Body of pancreas (tissue), 4 donors: ENCODE data around the gene AK4. TPM values are rescaled to one million over a fixed set of nuclear protein-coding genes. Genes with fewer than 3 reads are reported as not detected.

ENCODE experiments used
- ATAC-seq: fragments of 150-250 bp; one replicate; pipeline ENCODE4 v1.9.1; 2016
- DNase-seq, 4 donors: peaks; one replicate each; pipeline ENCODE4 v3.0.0-alpha.2; 2019
- H3K27ac ChIP-seq, 4 donors: fragments of 200-600 bp; sonication (generic); 1 replicate in 3 of 4; 2 replicates in 1 of 4; pipeline versions ENCODE4 v1.5.1 to v1.6.1; 2016 to 2019; ENCODE audit warnings: mild to moderate bottlenecking in 1 of 4, mixed read lengths in 1 of 4, moderate library complexity in 1 of 4
- H3K27me3 ChIP-seq, 2 donors: fragments of 200-600 bp; sonication (generic); one replicate each; pipeline ENCODE4 v1.6.0; 2016; ENCODE audit warnings: mild to moderate bottlenecking in 1 of 2
- H3K36me3 ChIP-seq, 2 donors: fragments of 200-600 bp; sonication (generic); replicated peaks in 1 of 2; 2 replicates each; pipeline ENCODE4 v1.5.1; 2016; ENCODE audit warnings: low read depth in 2 of 2; ENCODE audit not compliant: insufficient read depth in 1 of 2
- H3K4me1 ChIP-seq: fragments of 200-600 bp; sonication (generic); one replicate; pipeline ENCODE4 v1.6.0; 2016
- H3K4me3 ChIP-seq, 2 donors: fragments of 200-600 bp; sonication (generic); 1 replicate in 1 of 2; 2 replicates in 1 of 2; pipeline ENCODE4 v1.5.1; 2016 to 2019
- H3K9me3 ChIP-seq, 3 donors: fragments of 200-600 bp; sonication (generic); 1 replicate in 2 of 3; 2 replicates in 1 of 3; pipeline ENCODE4 v1.5.1; 2016
- POLR2A ChIP-seq, 3 donors: fragments of 450-650 bp; IDR thresholded peaks; one replicate each; pipeline ENCODE4 v1.6.1; 2016; ENCODE audit warnings: antibody characterized with exemption in 3 of 3, mild to moderate bottlenecking in 2 of 3
- WGBS, 2 donors: methylation state at CpG; one replicate each; pipeline ENCODE4 v1.1.5; 2017; 5-methylcytosine and 5-hydroxymethylcytosine counted together
- intact Hi-C: fragments of 100-400 bp; cut with DNase I; formaldehyde crosslinking; loops from one replicate; pipeline ENCODE4 v1.15.1; 2023
- small RNA-seq: library from RNA; depleted of rRNA; stranded (forward); fragments of <200 nt; gene quantifications from one replicate; pipeline ENCODE3, GENCODE V24; 2016
- total RNA-seq, 2 donors: library from RNA; depleted of rRNA; stranded (reverse); fragments of >200 nt; gene quantifications; one replicate each; pipeline ENCODE4 v1.1.0, GENCODE V29; 2016
- TF ChIP-seq, protein P1 (sequence below), 7 experiments: fragments of 450-650 bp in 4 of 7; fragments of 200-600 bp in 3 of 7; sonication (generic) in 3 of 7; IDR thresholded peaks; one replicate each; pipeline ENCODE4 v1.5.1; 2016 to 2019; ENCODE audit warnings: antibody characterized with exemption in 7 of 7

Gene AK4
- total RNA-seq, 2 donors from 2014 or later = 8.8 to 20.4 TPM

DNA sequence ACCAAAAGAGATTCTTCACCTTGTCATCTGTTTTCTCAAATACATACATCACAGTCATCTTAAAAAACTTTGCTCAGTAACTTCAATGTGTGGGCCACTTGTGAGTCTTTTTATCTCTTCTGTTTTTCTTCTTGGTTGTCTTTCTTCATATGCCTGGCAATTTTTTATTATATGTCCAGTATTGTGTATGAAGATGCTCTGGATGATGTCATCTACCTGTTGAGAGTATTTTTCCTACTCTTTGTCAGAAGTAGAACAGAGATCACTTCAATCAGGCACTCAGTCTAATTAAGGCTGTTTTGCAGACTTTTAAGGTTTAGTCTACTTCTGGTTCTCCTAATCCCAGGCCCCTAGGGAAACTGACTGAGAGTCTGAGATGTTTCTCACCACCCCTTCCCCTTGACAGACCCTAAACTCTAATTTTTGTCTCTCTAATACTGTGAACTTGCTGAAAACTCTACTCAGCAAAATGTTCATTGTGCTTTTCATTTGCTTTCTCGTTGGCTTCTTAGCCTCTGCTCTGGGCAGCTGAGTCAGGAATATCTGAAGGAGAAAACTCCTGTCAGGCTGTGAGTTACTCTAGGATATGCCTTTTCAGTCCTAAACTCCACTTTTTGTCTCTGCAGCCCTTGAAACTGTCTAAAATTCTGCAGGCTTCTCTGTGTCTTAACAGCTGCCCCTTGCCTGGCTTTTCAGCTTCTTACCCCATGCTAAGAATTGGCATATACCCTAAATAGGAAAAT lies 128.4 kb downstream of the AK4 start:
- ATAC-seq (no peak), DNase-seq (no peak)
- H3K27ac ChIP-seq = no peak overlapping the region
- no peaks in the 10 kb centered on the region for H3K36me3 ChIP-seq
- TF ChIP-seq POLR2A (IDR thresholded peaks at IDR 0.05) = no peak
- TF ChIP-seq, protein P1, sequence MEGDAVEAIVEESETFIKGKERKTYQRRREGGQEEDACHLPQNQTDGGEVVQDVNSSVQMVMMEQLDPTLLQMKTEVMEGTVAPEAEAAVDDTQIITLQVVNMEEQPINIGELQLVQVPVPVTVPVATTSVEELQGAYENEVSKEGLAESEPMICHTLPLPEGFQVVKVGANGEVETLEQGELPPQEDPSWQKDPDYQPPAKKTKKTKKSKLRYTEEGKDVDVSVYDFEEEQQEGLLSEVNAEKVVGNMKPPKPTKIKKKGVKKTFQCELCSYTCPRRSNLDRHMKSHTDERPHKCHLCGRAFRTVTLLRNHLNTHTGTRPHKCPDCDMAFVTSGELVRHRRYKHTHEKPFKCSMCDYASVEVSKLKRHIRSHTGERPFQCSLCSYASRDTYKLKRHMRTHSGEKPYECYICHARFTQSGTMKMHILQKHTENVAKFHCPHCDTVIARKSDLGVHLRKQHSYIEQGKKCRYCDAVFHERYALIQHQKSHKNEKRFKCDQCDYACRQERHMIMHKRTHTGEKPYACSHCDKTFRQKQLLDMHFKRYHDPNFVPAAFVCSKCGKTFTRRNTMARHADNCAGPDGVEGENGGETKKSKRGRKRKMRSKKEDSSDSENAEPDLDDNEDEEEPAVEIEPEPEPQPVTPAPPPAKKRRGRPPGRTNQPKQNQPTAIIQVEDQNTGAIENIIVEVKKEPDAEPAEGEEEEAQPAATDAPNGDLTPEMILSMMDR (IDR thresholded peaks at IDR 0.05) = no peak
- no peaks in the 10 kb centered on the region for H3K9me3 ChIP-seq
- intact Hi-C loops = no loop called here
- no peaks in the 10 kb centered on the region for H3K27me3 ChIP-seq
- 87 to 90% methylated on average over 1 of the region's 1 CpG for WGBS, 2 donors
- no peaks in the 10 kb centered on the region for H3K4me1 ChIP-seq
- H3K4me3 ChIP-seq = no peak overlapping the region

DNA sequence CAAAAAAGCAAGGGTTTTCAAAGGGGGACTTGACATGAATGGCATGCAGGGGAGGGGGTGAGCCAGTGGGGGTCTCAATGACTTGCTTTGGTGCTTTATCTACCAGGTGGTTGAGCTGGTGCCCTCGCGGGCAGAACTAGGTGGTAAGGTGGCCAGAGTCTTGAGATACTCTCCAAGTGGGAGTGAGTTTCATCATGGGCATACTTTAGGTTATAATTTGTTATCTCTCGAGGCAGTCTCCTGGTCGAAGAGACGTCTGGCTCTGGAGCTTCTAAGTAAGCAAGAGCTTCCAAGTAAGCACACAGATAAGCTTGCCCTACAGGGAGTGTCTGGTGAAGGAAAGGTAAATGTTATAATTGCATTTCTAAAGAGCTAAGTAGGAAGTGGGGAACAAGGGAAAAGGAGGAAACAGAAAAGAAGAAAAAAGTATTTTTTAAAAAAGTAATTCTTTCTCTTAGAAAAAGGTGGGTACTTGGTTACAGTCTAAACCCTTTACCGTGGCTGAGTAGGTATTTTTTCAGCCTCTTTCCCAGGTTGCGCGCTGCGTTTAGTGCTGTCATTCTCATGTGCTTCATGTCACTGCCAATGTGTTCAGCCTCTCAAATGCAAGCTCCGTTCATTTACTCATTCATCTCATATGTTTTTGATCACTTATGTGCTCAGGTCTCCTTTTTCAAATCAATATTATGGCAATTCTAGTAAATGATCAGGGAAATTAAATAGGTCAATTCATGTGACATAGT lies 129.8 kb downstream of the AK4 start:
- DNase-seq (no peak), ATAC-seq (no peak)
- Histone ChIP-seq H3K4me3 (no peak overlapping the region), H3K9me3 (no peaks in the 10 kb centered on the region), H3K36me3 (no peaks in the 10 kb centered on the region), H3K27me3 (no peaks in the 10 kb centered on the region), H3K27ac (no peak overlapping the region), H3K4me1 (no peaks in the 10 kb centered on the region)
- WGBS, 2 donors = 59 to 71% methylated on average over 10 of the region's 10 CpGs
- no peak for TF ChIP-seq POLR2A (IDR thresholded peaks at IDR 0.05)
- TF ChIP-seq, protein P1 (IDR thresholded peaks at IDR 0.05) = no peak
- intact Hi-C loops = no loop called here

DNA sequence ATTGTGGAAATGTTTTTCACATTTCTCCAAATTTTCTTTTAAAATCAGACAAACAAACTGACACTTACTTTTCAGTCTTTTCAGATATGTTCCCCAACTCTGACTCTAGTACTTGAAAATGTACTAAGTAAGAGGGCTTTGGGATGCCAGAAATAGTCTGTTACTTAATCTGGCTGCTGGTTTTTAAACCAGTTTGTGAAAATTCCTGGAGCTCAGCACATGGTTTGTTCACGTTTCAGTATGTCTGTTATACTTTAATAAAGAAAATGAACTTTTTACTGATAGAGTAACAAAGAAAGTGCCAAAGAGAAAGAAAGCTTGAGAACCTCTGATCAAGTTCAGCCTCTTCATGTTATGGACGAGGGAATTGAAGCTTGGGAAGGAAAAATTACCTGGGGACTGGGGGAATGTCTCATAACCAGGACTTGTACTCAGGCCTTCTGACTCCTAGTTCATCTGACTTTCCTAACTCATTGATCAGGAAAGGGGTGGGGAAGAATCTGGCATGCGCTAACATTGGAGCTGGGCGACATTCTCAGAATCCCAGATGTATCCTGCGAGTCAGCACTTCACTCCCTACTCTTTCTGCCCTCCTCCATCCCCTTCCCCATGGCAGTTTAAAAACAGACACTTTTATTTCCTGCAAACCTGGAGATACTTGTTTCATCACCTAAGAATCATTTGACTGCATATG lies 130.5 kb downstream of the AK4 start:
- no peaks in the 10 kb centered on the region for H3K36me3 ChIP-seq
- no peak for ATAC-seq
- DNase-seq = no peak
- intact Hi-C loops = no loop called here
- no peak overlapping the region for H3K27ac ChIP-seq
- TF ChIP-seq POLR2A (IDR thresholded peaks at IDR 0.05) = no peak
- TF ChIP-seq, protein P1 (IDR thresholded peaks at IDR 0.05) = no peak
- WGBS, 2 donors = 41 to 67% methylated on average over 5 of the region's 5 CpGs
- H3K27me3 ChIP-seq = no peaks in the 10 kb centered on the region
- H3K4me1 ChIP-seq = no peaks in the 10 kb centered on the region
- H3K9me3 ChIP-seq = no peaks in the 10 kb centered on the region
- H3K4me3 ChIP-seq = no peak overlapping the region

DNA sequence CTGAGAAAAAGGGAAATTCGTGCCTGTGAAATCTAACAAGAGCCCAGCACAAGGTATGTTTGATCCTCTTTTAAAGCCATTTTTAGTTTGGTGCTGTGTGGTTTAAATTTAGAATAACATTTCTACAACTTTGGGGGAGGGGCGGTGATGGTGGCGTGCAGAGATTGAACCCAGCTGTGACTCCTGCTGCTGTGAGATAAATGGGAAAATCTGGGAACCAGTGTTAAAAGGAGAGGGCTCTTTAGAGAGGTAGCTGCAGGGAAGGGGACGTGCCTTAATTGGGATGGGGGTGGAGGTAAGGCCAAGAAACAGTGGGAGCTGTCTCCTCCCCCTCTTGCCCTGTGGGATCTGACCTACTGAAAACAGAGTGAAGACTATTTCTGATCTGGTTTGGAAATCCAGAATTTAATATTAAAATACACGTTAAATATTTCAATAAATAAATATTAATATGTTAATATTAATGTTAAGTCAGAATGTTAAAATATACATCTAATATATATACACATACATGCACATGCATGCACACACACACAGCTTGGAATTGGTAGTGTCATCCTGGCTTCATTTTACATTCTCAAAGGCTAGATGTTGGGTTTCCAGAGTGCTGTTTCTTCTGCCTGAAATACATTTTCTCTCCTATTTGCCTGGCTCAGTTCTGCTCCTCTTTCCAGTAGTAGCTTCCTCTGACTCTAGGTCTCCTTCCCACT lies 131.2 kb downstream of the AK4 start:
- Histone ChIP-seq H3K9me3 (no peaks in the 10 kb centered on the region), H3K4me3 (no peak overlapping the region), H3K27ac (no peak overlapping the region), H3K36me3 (no peaks in the 10 kb centered on the region), H3K4me1 (no peaks in the 10 kb centered on the region), H3K27me3 (no peaks in the 10 kb centered on the region)
- 71 to 74% methylated on average over 5 of the region's 5 CpGs for WGBS, 2 donors
- DNase-seq = no peak
- ATAC-seq = no peak
- intact Hi-C loops = no loop called here
- TF ChIP-seq, protein P1 (IDR thresholded peaks at IDR 0.05) = no peak
- TF ChIP-seq POLR2A (IDR thresholded peaks at IDR 0.05) = no peak

Small RNAs within 50 kb of the gene (small RNA-seq; reads per million reads assigned to genes)
- not detected for gene RPS29P7

Other genes with a start within 250 kb of the AK4 start
- 100 to 1,000 TPM; 106 to 136 TPM for gene JAK1, start 181.7 kb upstream of the AK4 start, total RNA-seq
- 1 to 10 TPM in 1 of 2 donors, under 1 TPM in 1; 0.99 to 2.3 TPM for gene DNAJC6, start 161.3 kb downstream of the AK4 start, total RNA-seq